ENCODE measurements around the gene VCL. TPM values are rescaled to one million over a fixed set of nuclear protein-coding genes. Genes with fewer than 3 reads are reported as not detected.

Gene VCL
- total RNA-seq, 2 experiments from 2014 or later, result 18.5 to 19.7 TPM

- Mint-ChIP-seq H3K9me3 (peaks cover 4% of the 10 kb centered on the region), H3K27ac (peak overlapping the region; percentile 46), H3K4me1 (ENCODE audit: low read depth) (peaks cover 56% of the 10 kb centered on the region), H3K4me3 (peak overlapping the region; percentile 32), H3K36me3 (ENCODE audit: low read depth) (no peaks in the 10 kb centered on the region), H3K27me3 (no peaks in the 10 kb centered on the region)
- Histone ChIP-seq H3K27ac (ENCODE audit: low read depth in 1 of 2, low read length in 2 of 2) (peak overlapping the region in 1 of 2 donors; percentile 44), H3K4me3 (ENCODE audit: low read length) (no peak overlapping the region), H3K27me3 (ENCODE audit: control insufficient read depth in 1 of 2, insufficient read depth in 2 of 2, low read length in 2 of 2) (no peaks in the 10 kb centered on the region), H3K36me3 (ENCODE audit: insufficient read depth, low read length) (no peaks in the 10 kb centered on the region), H3K9me3 (ENCODE audit: control insufficient read depth in 1 of 2, insufficient read depth in 1 of 2, low read length in 2 of 2) (no peaks in the 10 kb centered on the region), H3K4me1 (ENCODE audit: insufficient read depth, low read length) (peaks cover 40% of the 10 kb centered on the region)
- ChIA-PET CTCF (interaction anchor here (1.1 to 1.2 kb wide), 2 partner anchors 33 to 112 kb away, joined by 3 read pairs; no protein-coding TSS in a partner anchor), POLR2A (interaction anchor here (0.6 to 1.9 kb wide), 17 partner anchors 9 to 1218 kb away, joined by 3 to 15 read pairs (median 6); partner anchors contain the start of gene VDAC2)
- DNase-seq (peak; percentile 64 to 94 (median 74)), ATAC-seq (ENCODE audit: poor library complexity) (peak; percentile 100)
- intact Hi-C loops (cut with DNase I, micrococcal nuclease), result loop anchor here in 1 of 2 experiments (2.0 to 10.0 kb wide), 3 partner anchors 35 to 593 kb away; no protein-coding TSS in a partner anchor
- TF ChIP-seq CTCF (IDR thresholded peaks at IDR 0.05), result no peak
These were observed 6.1 kb upstream of the VCL start for GRCh38 chr10:73991884-73992245.

GRCh38 chr10:73992899-73993788 lies 4.8 kb upstream of the VCL start:
- H3K4me3 ChIP-seq (ENCODE audit: low read length), result no peak overlapping the region
- no peaks in the 10 kb centered on the region for H3K27me3 ChIP-seq (ENCODE audit: control insufficient read depth in 1 of 2, insufficient read depth in 2 of 2, low read length in 2 of 2)
- peaks cover 4% of the 10 kb centered on the region for H3K36me3 Mint-ChIP-seq (ENCODE audit: low read depth)
- POLR2A ChIA-PET, result interaction anchor here (0.7 to 1.9 kb wide), 3 partner anchors 8 to 66 kb away, joined by 3 to 12 read pairs (median 9); no protein-coding TSS in a partner anchor
- TF ChIP-seq CTCF (IDR thresholded peaks at IDR 0.05), result no peak
- intact Hi-C loops (cut with DNase I, micrococcal nuclease), result loop anchor here in 1 of 2 experiments (10.0 kb wide), 2 partner anchors 182 to 592 kb away; no protein-coding TSS in a partner anchor
- H3K27ac Mint-ChIP-seq, result peak overlapping the region; percentile 46
- no peaks in the 10 kb centered on the region for H3K36me3 ChIP-seq (ENCODE audit: insufficient read depth, low read length)
- peaks cover 58% of the 10 kb centered on the region for H3K4me1 Mint-ChIP-seq (ENCODE audit: low read depth)
- ATAC-seq (ENCODE audit: poor library complexity), result no peak
- peaks cover 41% of the 10 kb centered on the region for H3K4me1 ChIP-seq (ENCODE audit: insufficient read depth, low read length)
- peak overlapping the region; percentile 35 for H3K4me3 Mint-ChIP-seq
- H3K9me3 ChIP-seq (ENCODE audit: control insufficient read depth in 1 of 2, insufficient read depth in 1 of 2, low read length in 2 of 2), result no peaks in the 10 kb centered on the region
- CTCF ChIA-PET, result interaction anchor here (1.1 kb wide), 1 partner anchor 114 kb away, joined by 3 read pairs; no protein-coding TSS in a partner anchor
- no peak overlapping the region for H3K27ac ChIP-seq (ENCODE audit: low read depth in 1 of 2, low read length in 2 of 2)
- H3K27me3 Mint-ChIP-seq, result no peaks in the 10 kb centered on the region
- peaks cover 4% of the 10 kb centered on the region for H3K9me3 Mint-ChIP-seq
- DNase-seq, result no peak

- Histone ChIP-seq H3K4me1 (ENCODE audit: insufficient read depth, low read length) (peaks cover 46% of the 10 kb centered on the region), H3K9me3 (ENCODE audit: control insufficient read depth in 1 of 2, insufficient read depth in 1 of 2, low read length in 2 of 2) (no peaks in the 10 kb centered on the region), H3K27me3 (ENCODE audit: control insufficient read depth in 1 of 2, insufficient read depth in 2 of 2, low read length in 2 of 2) (no peaks in the 10 kb centered on the region), H3K4me3 (ENCODE audit: low read length) (no peak overlapping the region), H3K27ac (ENCODE audit: low read depth in 1 of 2, low read length in 2 of 2) (no peak overlapping the region), H3K36me3 (ENCODE audit: insufficient read depth, low read length) (no peaks in the 10 kb centered on the region)
- DNase-seq (no peak), ATAC-seq (ENCODE audit: poor library complexity) (no peak)
- H3K4me3 Mint-ChIP-seq, result no peak overlapping the region
- ChIA-PET CTCF (interaction anchor here (0.8 to 1.4 kb wide), 2 partner anchors 20 to 86 kb away, joined by 3 read pairs; no protein-coding TSS in a partner anchor), POLR2A (no interaction called here)
- H3K27ac Mint-ChIP-seq, result no peak overlapping the region
- no peaks in the 10 kb centered on the region for H3K27me3 Mint-ChIP-seq
- intact Hi-C loops (cut with DNase I, micrococcal nuclease), result loop anchor here (5.0 to 10.0 kb wide), 3 partner anchors 38 to 590 kb away; no protein-coding TSS in a partner anchor
- peaks cover 11% of the 10 kb centered on the region for H3K36me3 Mint-ChIP-seq (ENCODE audit: low read depth)
- H3K4me1 Mint-ChIP-seq (ENCODE audit: low read depth), result peaks cover 62% of the 10 kb centered on the region
- peaks cover 4% of the 10 kb centered on the region for H3K9me3 Mint-ChIP-seq
- no peak for TF ChIP-seq CTCF (IDR thresholded peaks at IDR 0.05)
These were observed 2.9 kb upstream of the VCL start for GRCh38 chr10:73995035-73995358.

Data from CD4-positive, alpha-beta T cell (primary cell).